ENCODE measurements around the gene PRR9.

The PRR9 gene

DNA sequence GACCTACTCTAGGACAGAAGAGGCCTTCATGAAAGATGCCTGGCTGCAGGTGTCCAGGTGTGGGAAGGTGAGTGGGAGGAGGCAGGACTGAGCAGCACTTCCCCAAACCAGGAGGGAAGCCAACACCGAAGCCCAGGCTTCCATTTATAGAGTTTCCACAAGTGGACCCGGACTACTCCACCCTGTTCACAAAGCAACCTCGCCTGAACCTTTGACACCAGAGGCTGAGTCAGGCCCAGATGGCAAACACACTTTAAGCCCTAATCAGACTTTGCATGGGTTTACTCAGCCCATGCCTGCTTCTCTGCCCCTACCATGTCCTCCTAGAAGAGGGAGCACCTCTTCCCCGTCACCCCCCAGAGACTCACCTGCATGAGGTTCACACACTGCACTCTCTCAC, 14.0 kb downstream of the PRR9 start:
- DNase-seq = no peak

- DNase-seq = no peak
Observed at GRCh38 chr1:153231785-153232184, 14.4 kb downstream of the PRR9 start.

DNA sequence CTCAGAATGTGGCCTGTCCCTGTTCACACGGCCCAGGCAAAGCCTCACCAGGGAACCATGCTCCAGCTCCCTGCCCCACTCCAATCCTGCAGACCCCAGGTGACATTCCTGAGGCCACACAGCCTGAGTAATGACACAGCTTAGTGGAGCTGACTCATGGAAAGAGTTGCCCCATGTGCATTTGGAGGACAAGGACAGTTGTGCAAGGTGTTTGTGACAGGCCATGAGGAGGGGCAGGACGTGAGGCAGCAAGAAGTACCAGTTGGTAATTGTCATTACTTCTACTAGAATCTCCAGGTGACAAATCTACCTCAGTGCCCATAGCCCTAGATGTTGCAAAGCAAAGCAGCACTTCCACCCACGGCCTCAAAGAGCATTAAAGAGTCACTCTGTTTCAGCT, 15.2 kb downstream of the PRR9 start:
- no peak for DNase-seq

DNA sequence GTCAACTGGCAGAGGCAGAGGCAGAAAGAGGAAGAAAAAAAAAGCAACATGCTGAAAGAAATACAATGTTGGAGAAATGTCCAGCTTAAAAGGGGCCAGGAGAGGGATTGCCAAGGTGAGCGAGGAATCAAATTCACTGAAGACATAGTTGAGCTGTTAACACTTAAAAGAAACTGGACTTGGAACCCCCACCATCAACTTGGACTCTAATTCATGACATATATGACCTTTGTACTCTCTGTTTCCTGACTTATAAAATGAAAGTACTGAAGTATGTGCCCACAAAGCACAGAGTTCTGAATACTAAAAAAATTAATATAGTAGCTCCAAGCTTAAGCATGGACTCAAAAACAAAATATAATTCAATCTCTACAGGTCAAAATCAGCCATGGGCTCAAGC, 16.1 kb downstream of the PRR9 start:
- no peak for DNase-seq

GRCh38 chr1:153238527-153238926, 21.1 kb downstream of the PRR9 start:
- no peak for DNase-seq

GRCh38 chr1:153242160-153242559, 24.8 kb downstream of the PRR9 start:
- DNase-seq = no peak

GRCh38 chr1:153245466-153245865, 28.1 kb downstream of the PRR9 start:
- no peak for DNase-seq

- no peak for DNase-seq
Observed at GRCh38 chr1:153246018-153246417, 28.6 kb downstream of the PRR9 start.

DNA sequence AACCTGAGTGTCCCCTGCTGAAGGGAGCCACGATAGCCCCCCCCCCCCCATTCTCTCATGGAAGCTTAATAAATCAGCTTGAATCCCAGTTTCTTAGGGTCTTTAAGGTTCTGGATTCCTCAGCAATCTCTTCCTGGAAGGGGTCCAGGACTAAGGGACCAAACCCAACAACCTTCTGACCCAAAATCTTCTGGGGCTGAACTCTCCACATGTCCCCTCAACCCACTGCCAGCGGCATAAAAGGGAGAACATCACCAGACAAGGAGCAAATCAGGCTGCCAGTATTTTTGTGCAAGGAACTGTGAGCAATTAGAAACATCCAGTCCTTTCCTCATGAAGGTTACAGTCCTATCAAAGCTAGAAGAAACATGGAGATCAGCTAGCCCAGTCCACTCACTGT, 29.4 kb downstream of the PRR9 start:
- DNase-seq = no peak

GRCh38 chr1:153248176-153248879, 30.9 kb downstream of the PRR9 start:
- DNase-seq = no peak

GRCh38 chr1:153250166-153250565, 32.8 kb downstream of the PRR9 start:
- no peak for DNase-seq

GRCh38 chr1:153251087-153251486, 33.7 kb downstream of the PRR9 start:
- no peak for DNase-seq

- DNase-seq = no peak
Observed at GRCh38 chr1:153251562-153251961, 34.2 kb downstream of the PRR9 start.

GRCh38 chr1:153251988-153252387, 34.6 kb downstream of the PRR9 start:
- no peak for DNase-seq

GRCh38 chr1:153253076-153253475, 35.7 kb downstream of the PRR9 start:
- no peak for DNase-seq

DNA sequence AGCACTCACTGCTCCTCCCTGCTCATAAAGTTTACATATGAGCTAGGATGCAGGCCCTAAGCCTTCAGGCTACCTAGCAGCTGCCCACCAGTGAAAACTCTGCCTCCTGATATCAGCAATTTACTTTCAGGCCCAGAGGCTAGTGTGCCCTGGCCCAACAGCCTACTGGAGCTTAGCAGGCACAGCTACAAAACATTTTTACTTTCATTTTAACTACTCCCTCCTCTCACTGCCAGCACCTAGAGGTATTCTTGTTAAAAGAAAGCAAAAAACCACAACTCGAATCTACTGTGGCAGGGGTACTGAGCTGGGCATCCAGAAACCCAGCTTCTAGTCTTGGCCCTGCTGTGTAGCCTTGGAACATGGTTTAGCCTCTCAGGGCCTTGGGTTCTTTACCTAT, 36.3 kb downstream of the PRR9 start:
- no peak for DNase-seq

DNA sequence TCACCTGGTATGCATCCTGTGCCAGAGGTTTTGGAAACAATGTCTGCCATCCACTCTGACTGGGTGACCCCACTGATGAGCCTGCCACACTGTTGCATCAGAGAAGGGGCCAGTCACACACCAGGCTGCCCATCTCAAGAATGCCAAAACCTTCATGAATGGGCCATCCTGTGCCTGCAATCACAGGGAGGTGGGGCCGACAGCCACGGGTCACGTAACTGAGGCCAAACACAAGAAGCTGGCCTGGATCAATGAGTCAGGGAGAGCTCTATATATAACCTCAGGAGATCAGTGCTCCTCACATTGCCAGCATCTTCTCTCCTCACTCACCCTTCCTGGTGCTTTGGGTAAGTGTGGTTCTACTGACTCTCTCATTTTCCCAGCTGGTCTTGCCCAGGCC, 42.0 kb downstream of the PRR9 start, which contains the start of gene LORICRIN:
TSS of gene LORICRIN (plus strand) at position 301 of the 400 bp plus-strand sequence. CDS start 1,263 bp downstream, outside the sequence.
- DNase-seq = no peak

GRCh38 chr1:153260585-153261280, 43.3 kb downstream of the PRR9 start:
- DNase-seq = no peak

- peak in 1 of 2 experiments; percentile 22 for DNase-seq
Observed at GRCh38 chr1:153261281-153262069, 44.1 kb downstream of the PRR9 start.

- DNase-seq = no peak
Observed at GRCh38 chr1:153262070-153262366, 44.6 kb downstream of the PRR9 start.

DNA sequence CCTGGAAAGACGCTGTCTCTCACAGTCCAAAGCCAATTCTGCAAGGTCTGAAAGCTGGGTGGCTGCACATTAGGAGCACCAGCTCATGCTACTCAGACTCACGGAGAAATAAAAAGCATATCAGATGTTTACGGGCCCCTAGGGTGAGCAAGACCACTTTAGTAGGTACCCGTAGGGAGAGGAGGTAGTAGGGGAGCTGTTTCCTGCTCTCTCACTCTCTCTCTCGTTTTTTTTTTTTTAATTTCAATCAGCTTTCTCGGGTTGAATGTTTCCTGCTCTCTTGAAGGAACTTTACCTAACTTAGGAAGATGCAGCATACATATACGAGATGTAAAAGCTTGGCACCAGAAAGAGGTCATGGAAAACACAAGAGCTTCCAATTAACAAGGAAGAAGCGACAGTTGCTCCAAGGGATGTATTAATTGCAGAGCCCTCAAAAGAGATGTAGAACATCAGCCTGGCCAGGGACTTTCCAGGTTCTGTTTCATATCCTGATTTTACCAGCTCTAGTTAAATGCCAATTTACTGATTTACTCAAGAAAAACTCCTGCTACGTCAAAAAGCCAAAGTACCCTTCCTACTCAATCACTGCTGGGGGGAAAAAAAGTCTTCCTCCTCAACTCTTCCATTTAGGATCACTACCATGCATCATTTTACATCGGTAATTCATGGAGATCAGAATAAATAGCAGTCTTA, 45.2 kb downstream of the PRR9 start:
- DNase-seq = no peak

- DNase-seq = no peak
Observed at GRCh38 chr1:153265457-153265856, 48.1 kb downstream of the PRR9 start.

Data from NCI-H187 (cell line).